Naive thymus-derived CD8-positive, alpha-beta T cell (primary cell): ENCODE measurements around the gene DNAI2. TPM values are rescaled to one million over a fixed set of nuclear protein-coding genes. Genes with fewer than 3 reads are reported as not detected.

Source experiments
- polyA plus RNA-seq, 3 donors: library from polyadenylated mRNA; unstranded; fragments of 300-500 nt; fragmentation: Illumina TruSeq; gene quantifications; one replicate each; pipeline ENCODE4 v1.2.3, GENCODE V29; 2021
- total RNA-seq, 8 experiments: library from RNA in 2 of 8; stranded (reverse) in 2 of 8; gene quantifications; one replicate each; pipeline ENCODE4 v1.2.3 and lab custom pipeline; 2021 to 2026

DNAI2 gene
- total and polyA plus RNA-seq, 5 experiments from 2014 or later, result 0.09 to 0.42 (median 0.28) TPM

Other genes starting within 250 kb of the DNAI2 start
- 1,000 to 10,000 TPM; 2,061 to 2,154 TPM for gene RPL38, start 70.6 kb upstream of the DNAI2 start, total RNA-seq
- gene RPL38, start 70.6 kb upstream of the DNAI2 start, polyA plus RNA-seq, result 1,000 to 10,000 TPM; 2,282 to 2,688 (median 2,624) TPM
- gene TTYH2, start 60.7 kb upstream of the DNAI2 start, total RNA-seq, result 1 to 10 TPM; 7.5 to 9.6 TPM
- 1 to 10 TPM in 2 of 3 donors, under 1 TPM in 1; 0.57 to 2.2 (median 1.8) TPM for gene TTYH2, start 60.7 kb upstream of the DNAI2 start, polyA plus RNA-seq
- gene KIF19, start 52.0 kb downstream of the DNAI2 start, total RNA-seq, result not detected
- gene KIF19, start 52.0 kb downstream of the DNAI2 start, polyA plus RNA-seq, result 1 to 10 TPM in 1 of 3 donors, not detected in 2; 1.1 TPM
- gene BTBD17, start 87.6 kb downstream of the DNAI2 start, total RNA-seq, result not detected
- not detected for gene BTBD17, start 87.6 kb downstream of the DNAI2 start, polyA plus RNA-seq
- gene GPR142, start 93.3 kb downstream of the DNAI2 start, total RNA-seq, result not detected
- gene GPR142, start 93.3 kb downstream of the DNAI2 start, polyA plus RNA-seq, result under 1 TPM in 1 of 3 donors, not detected in 2; 0.10 TPM
- gene GPRC5C, start 157.9 kb downstream of the DNAI2 start, total RNA-seq, result not detected
- under 1 TPM in 1 of 3 donors, not detected in 2; 0.09 TPM for gene GPRC5C, start 157.9 kb downstream of the DNAI2 start, polyA plus RNA-seq
- 1 to 10 TPM; 5.9 to 6.3 TPM for gene CD300A, start 192.4 kb downstream of the DNAI2 start, total RNA-seq
- gene CD300A, start 192.4 kb downstream of the DNAI2 start, polyA plus RNA-seq, result 10 to 100 TPM; 10.0 to 37.6 (median 14.1) TPM